Ectodermal cell (in vitro differentiated cells): ENCODE data around the gene KRT75. TPM values are rescaled to one million over a fixed set of nuclear protein-coding genes. Genes with fewer than 3 reads are reported as not detected.

Experiments
- H3K27ac ChIP-seq: 2 replicates; pipeline ENCODE4 v1.7.0; 2013; ENCODE audit warnings: mild to moderate bottlenecking, low read depth, low read length; ENCODE audit not compliant: insufficient read depth, poor library complexity, severe bottlenecking
- H3K27me3 ChIP-seq: 2 replicates; pipeline ENCODE4 v1.7.0; 2013; ENCODE audit warnings: mild to moderate bottlenecking, low read length; ENCODE audit not compliant: insufficient read depth, control insufficient read depth, poor library complexity, severe bottlenecking
- H3K36me3 ChIP-seq: one replicate; pipeline ENCODE4 v1.7.0; 2013; ENCODE audit warnings: low read length; ENCODE audit not compliant: control insufficient read depth, insufficient read depth
- H3K4me1 ChIP-seq: one replicate; pipeline ENCODE4 v1.7.0; 2013; ENCODE audit warnings: low read length; ENCODE audit not compliant: control insufficient read depth, insufficient read depth
- H3K4me3 ChIP-seq: 2 replicates; pipeline ENCODE4 v1.7.0; 2013; ENCODE audit warnings: low read depth, low read length, control low read depth; ENCODE audit not compliant: insufficient read depth
- H3K9me3 ChIP-seq: 2 replicates; pipeline ENCODE4 v1.7.0; 2013; ENCODE audit warnings: mild to moderate bottlenecking, low read length, moderate library complexity; ENCODE audit not compliant: control insufficient read depth
- WGBS, 2 experiments: methylation state at CpG; one replicate each; pipeline ENCODE4 v1.1.7; 2013; ENCODE audit warnings: missing lambda C conversion rate in 2 of 2; 5-methylcytosine and 5-hydroxymethylcytosine counted together
- polyA plus RNA-seq, 4 experiments: library from polyadenylated mRNA; stranded (reverse); fragments of 50-300 nt; gene quantifications; one replicate each; pipeline ENCODE4 v1.2.3, GENCODE V29; 2013

KRT75 gene
- polyA plus RNA-seq (2013, experiment 1 of 4), result not detected
- polyA plus RNA-seq (2013, experiment 2 of 4), result not detected
- polyA plus RNA-seq (2013, experiment 3 of 4), result not detected
- polyA plus RNA-seq (2013, experiment 4 of 4), result not detected

- H3K36me3 ChIP-seq, result no peaks in the 10 kb centered on the region
- H3K9me3 ChIP-seq, result no peaks in the 10 kb centered on the region
- no peak within 1 kb of the TSS for H3K4me3 ChIP-seq
- peaks cover 3% of the 10 kb centered on the region for H3K4me1 ChIP-seq
- H3K27ac ChIP-seq, result no peak within 1 kb of the TSS
- WGBS, 2 experiments, result 90 to 91% methylated on average over 20 of the region's 20 CpGs
- H3K27me3 ChIP-seq, result no peaks in the 10 kb centered on the region
Measured at GRCh38 chr12:52434081-52434733, at the start of gene KRT75. Gene KRT75, minus strand, starts transcription at chr12:52434371. Its CDS starts 67 bp downstream, at chr12:52434304.

- Histone ChIP-seq H3K4me1 (no peaks in the 10 kb centered on the region), H3K27ac (no peak overlapping the region), H3K4me3 (no peak overlapping the region), H3K36me3 (no peaks in the 10 kb centered on the region), H3K9me3 (no peaks in the 10 kb centered on the region), H3K27me3 (no peaks in the 10 kb centered on the region)
- 49 to 56% methylated on average over 3 of the region's 3 CpGs for WGBS, 2 experiments
Measured at GRCh38 chr12:52480073-52480472, 45.9 kb upstream of the KRT75 start.

- 75 to 83% methylated on average over 2 of the region's 2 CpGs for WGBS, 2 experiments
- H3K36me3 ChIP-seq, result no peaks in the 10 kb centered on the region
- no peaks in the 10 kb centered on the region for H3K27me3 ChIP-seq
- H3K9me3 ChIP-seq, result no peaks in the 10 kb centered on the region
- H3K4me1 ChIP-seq, result no peaks in the 10 kb centered on the region
- no peak overlapping the region for H3K4me3 ChIP-seq
- H3K27ac ChIP-seq, result no peak overlapping the region
Measured at GRCh38 chr12:52477651-52478050, 43.5 kb upstream of the KRT75 start.

DNA sequence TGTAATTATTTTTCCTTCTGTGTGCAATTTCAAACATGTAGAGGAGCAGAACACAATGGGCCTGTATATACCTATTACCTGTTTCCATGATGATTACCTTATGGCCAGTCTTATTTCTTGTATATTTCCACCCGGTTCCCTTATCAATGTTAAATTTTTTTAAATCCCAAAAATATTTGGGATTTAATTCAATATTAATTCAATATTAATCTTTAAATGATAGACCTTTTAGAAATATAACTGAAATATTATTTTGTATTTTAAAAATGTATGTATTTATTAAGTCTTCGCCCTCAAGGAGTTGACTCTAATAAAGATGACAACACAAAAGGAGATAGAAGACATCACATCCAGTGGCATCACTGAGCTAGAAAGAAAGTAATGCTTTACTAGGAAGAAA is 40.0 kb upstream of the KRT75 start:
- H3K27me3 ChIP-seq, result no peaks in the 10 kb centered on the region
- no peaks in the 10 kb centered on the region for H3K9me3 ChIP-seq
- WGBS, 2 experiments, result 89 to 100% methylated on average over 1 to 2 of the region's 2 CpGs
- no peak overlapping the region for H3K4me3 ChIP-seq
- H3K27ac ChIP-seq, result no peak overlapping the region
- H3K4me1 ChIP-seq, result no peaks in the 10 kb centered on the region
- H3K36me3 ChIP-seq, result no peaks in the 10 kb centered on the region

GRCh38 chr12:52473768-52474167 is 39.6 kb upstream of the KRT75 start, which contains the start of gene KRT6C:
Gene KRT6C, minus strand, starts transcription at chr12:52473805. Its CDS starts 68 bp downstream, at chr12:52473737.
- Histone ChIP-seq H3K36me3 (no peaks in the 10 kb centered on the region), H3K9me3 (no peaks in the 10 kb centered on the region), H3K4me1 (no peaks in the 10 kb centered on the region), H3K27me3 (no peaks in the 10 kb centered on the region), H3K27ac (no peak within 1 kb of the TSS), H3K4me3 (no peak within 1 kb of the TSS)
- WGBS, 2 experiments, result 96 to 99% methylated on average over 4 of the region's 4 CpGs

DNA sequence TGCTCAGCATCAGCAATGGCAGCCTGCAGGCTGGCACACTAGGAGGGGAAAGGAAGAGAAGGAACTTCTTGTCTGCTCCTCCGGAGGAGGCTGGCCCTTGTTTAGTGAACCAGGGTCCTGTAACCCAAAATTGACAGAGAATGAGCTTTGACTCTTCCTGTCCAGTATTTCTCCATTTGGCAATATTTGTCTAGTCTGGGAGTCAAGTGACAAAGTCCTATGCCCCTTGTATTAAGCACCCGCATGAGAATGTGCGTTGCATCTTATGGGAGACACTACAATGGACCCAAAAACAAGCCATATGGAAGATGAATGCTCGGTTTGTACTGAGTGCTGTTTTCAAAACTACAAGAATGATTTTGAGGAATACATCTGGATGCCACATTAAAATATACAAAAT is 35.7 kb upstream of the KRT75 start:
- Histone ChIP-seq H3K4me3 (no peak overlapping the region), H3K36me3 (no peaks in the 10 kb centered on the region), H3K9me3 (no peaks in the 10 kb centered on the region), H3K27ac (no peak overlapping the region), H3K4me1 (no peaks in the 10 kb centered on the region), H3K27me3 (no peaks in the 10 kb centered on the region)
- 77 to 80% methylated on average over 4 of the region's 4 CpGs for WGBS, 2 experiments

DNA sequence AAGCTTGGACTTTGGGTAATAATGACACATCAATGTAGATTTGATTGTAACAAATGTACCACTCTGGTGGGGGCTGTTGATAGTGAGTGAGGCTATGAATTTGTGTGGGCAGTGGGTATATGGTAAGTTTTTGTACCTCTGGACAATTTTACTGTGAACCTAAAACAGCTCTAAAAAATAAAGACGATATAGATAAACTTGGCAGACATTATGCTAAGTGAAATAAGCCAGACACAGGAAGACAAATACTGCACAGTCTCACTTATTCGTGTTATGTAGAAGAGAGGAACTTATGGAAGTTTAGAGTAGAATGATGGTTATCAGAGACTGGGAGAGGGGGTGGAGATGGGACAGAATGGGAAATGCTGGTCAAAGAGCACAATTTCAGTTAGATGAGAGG is 30.7 kb upstream of the KRT75 start:
- Histone ChIP-seq H3K4me3 (no peak overlapping the region), H3K36me3 (no peaks in the 10 kb centered on the region), H3K27me3 (no peaks in the 10 kb centered on the region), H3K9me3 (no peaks in the 10 kb centered on the region), H3K27ac (no peak overlapping the region), H3K4me1 (no peaks in the 10 kb centered on the region)
- 91 to 92% methylated on average over 2 of the region's 2 CpGs for WGBS, 2 experiments

DNA sequence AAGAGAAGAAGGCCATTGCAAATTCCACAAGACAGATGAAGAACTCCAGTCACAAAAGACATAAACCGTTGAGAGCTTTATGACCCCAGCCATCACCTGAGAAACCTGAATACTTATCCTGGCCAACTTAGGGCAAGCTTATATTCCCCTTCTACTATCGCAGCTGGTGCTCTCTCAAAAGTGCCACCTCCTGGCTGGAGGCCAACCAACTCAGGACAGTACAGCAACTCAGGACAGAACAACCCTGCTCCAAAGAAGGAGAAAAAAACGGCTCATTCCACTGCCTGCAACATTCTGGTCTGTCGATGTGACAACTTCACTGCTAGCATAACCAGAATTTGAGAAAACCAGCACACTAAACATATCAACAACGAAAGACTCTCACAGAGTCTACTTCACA is 27.5 kb upstream of the KRT75 start:
- Histone ChIP-seq H3K4me1 (no peaks in the 10 kb centered on the region), H3K4me3 (no peak overlapping the region), H3K36me3 (no peaks in the 10 kb centered on the region), H3K27me3 (no peaks in the 10 kb centered on the region), H3K27ac (no peak overlapping the region), H3K9me3 (no peaks in the 10 kb centered on the region)
- 76 to 81% methylated on average over 5 of the region's 5 CpGs for WGBS, 2 experiments

GRCh38 chr12:52458861-52459260 is 24.7 kb upstream of the KRT75 start:
- Histone ChIP-seq H3K9me3 (no peaks in the 10 kb centered on the region), H3K4me1 (no peaks in the 10 kb centered on the region), H3K4me3 (no peak overlapping the region), H3K36me3 (no peaks in the 10 kb centered on the region), H3K27ac (no peak overlapping the region), H3K27me3 (no peaks in the 10 kb centered on the region)
- 90 to 97% methylated on average over 5 of the region's 5 CpGs for WGBS, 2 experiments

- 93% methylated on average over 1 of the region's 1 CpG; no CpG with 5 or more reads in 1 of the 2 experiments for WGBS, 2 experiments
- no peak overlapping the region for H3K27ac ChIP-seq
- H3K9me3 ChIP-seq, result no peaks in the 10 kb centered on the region
- H3K4me1 ChIP-seq, result no peaks in the 10 kb centered on the region
- no peak overlapping the region for H3K4me3 ChIP-seq
- H3K36me3 ChIP-seq, result no peaks in the 10 kb centered on the region
- H3K27me3 ChIP-seq, result no peaks in the 10 kb centered on the region
Measured at GRCh38 chr12:52455821-52456220, 21.6 kb upstream of the KRT75 start.
